Fibroblast of mammary gland (primary cell): ENCODE results near the gene CAPN13.

Experiments
- DNase-seq: peaks from one replicate; pipeline ENCODE4 v3.0.0-alpha.2; 2010; ENCODE audit warnings: low read depth
- H3K4me3 ChIP-seq: 2 replicates; pipeline ENCODE4 v1.5.1; 2011; ENCODE audit warnings: low read depth, mild to moderate bottlenecking, low read length, moderate library complexity; ENCODE audit not compliant: control insufficient read depth
- CTCF ChIP-seq: conservative IDR thresholded peaks from 2 replicates; pipeline ENCODE4 v1.5.1; 2011; ENCODE audit warnings: low read depth, low read length, inconsistent platforms; ENCODE audit not compliant: control insufficient read depth, insufficient read depth

The CAPN13 gene

GRCh38 chr2:30772021-30772705, 35.1 kb downstream of the CAPN13 start:
- TF ChIP-seq CTCF, result no peak
- no peak overlapping the region for H3K4me3 ChIP-seq
- DNase-seq, result no peak

GRCh38 chr2:30770816-30771576, 36.2 kb downstream of the CAPN13 start:
- no peak for TF ChIP-seq CTCF
- no peak for DNase-seq
- no peak overlapping the region for H3K4me3 ChIP-seq

- TF ChIP-seq CTCF, result no peak
- DNase-seq, result no peak
- H3K4me3 ChIP-seq, result no peak overlapping the region
Observed at GRCh38 chr2:30769891-30770462, 37.3 kb downstream of the CAPN13 start.

- H3K4me3 ChIP-seq, result no peak overlapping the region
- TF ChIP-seq CTCF, result no peak
- no peak for DNase-seq
Observed at GRCh38 chr2:30769481-30769780, 37.8 kb downstream of the CAPN13 start.

- DNase-seq, result no peak
- no peak overlapping the region for H3K4me3 ChIP-seq
- no peak for TF ChIP-seq CTCF
Observed at GRCh38 chr2:30768708-30769480, 38.4 kb downstream of the CAPN13 start.

GRCh38 chr2:30768036-30768686, 39.1 kb downstream of the CAPN13 start:
- no peak overlapping the region for H3K4me3 ChIP-seq
- TF ChIP-seq CTCF, result no peak
- no peak for DNase-seq
